Measurements from ENCODE around the gene PPAT.

The PPAT gene

DNA sequence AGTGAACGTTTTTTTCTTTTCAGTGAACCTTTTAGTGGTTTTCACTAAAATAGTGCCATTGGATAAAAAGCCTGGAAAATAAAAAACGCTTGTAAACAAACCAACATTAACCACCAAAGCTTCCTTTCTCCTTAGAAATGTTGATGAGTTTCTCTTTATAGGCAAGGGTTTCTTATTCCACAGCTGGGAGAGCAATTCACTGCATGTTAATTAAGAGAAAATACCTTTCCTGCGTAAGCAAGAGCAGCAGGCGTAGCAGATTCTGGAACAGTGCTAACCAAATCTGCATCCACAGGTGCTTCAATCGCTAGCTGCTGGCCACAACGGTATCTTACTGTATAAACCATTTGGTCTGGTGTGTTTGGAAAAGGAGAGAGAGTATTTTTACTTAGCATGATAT, 34.9 kb downstream of the PPAT start:
- POLR2A ChIA-PET, result no interaction called here
- CTCF ChIA-PET, result interaction anchor here (1.1 kb wide), 1 partner anchor 25 kb away, joined by 3 read pairs; no protein-coding TSS in a partner anchor
- no peak overlapping the region for H3K4me3 ChIP-seq (ENCODE audit: low read depth, low read length)
- no peak for DNase-seq (ENCODE audit: low read depth, low spot score)
- TF ChIP-seq, protein P1, sequence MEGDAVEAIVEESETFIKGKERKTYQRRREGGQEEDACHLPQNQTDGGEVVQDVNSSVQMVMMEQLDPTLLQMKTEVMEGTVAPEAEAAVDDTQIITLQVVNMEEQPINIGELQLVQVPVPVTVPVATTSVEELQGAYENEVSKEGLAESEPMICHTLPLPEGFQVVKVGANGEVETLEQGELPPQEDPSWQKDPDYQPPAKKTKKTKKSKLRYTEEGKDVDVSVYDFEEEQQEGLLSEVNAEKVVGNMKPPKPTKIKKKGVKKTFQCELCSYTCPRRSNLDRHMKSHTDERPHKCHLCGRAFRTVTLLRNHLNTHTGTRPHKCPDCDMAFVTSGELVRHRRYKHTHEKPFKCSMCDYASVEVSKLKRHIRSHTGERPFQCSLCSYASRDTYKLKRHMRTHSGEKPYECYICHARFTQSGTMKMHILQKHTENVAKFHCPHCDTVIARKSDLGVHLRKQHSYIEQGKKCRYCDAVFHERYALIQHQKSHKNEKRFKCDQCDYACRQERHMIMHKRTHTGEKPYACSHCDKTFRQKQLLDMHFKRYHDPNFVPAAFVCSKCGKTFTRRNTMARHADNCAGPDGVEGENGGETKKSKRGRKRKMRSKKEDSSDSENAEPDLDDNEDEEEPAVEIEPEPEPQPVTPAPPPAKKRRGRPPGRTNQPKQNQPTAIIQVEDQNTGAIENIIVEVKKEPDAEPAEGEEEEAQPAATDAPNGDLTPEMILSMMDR (IDR thresholded peaks at IDR 0.05; ENCODE audit: insufficient read depth, low read length, missing control alignments), result no peak

DNA sequence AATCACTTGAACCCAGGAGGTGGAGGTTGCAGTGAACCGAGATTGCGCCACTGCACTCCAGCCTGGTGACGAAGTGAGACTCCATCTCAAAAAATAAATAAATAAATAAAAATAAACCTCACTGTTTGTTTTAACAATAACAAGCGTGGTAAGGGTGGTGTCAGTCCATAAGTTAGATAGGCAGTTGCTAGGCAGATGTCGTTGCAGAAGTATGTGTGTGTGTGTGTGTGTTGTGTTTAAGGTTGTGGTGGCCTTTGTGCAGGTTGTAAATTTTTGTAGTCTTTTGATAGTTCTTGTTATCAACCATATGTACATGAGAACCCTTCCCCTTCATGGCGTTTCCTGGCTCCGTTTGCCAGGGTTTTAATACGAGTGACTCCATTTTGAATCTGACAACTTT, 44.1 kb downstream of the PPAT start:
- ChIA-PET POLR2A (no interaction called here), CTCF (no interaction called here)
- no peak for DNase-seq (ENCODE audit: low read depth, low spot score)
- TF ChIP-seq, protein P1 (IDR thresholded peaks at IDR 0.05; ENCODE audit: insufficient read depth, low read length, missing control alignments), result no peak
- no peak overlapping the region for H3K4me3 ChIP-seq (ENCODE audit: low read depth, low read length)

DNA sequence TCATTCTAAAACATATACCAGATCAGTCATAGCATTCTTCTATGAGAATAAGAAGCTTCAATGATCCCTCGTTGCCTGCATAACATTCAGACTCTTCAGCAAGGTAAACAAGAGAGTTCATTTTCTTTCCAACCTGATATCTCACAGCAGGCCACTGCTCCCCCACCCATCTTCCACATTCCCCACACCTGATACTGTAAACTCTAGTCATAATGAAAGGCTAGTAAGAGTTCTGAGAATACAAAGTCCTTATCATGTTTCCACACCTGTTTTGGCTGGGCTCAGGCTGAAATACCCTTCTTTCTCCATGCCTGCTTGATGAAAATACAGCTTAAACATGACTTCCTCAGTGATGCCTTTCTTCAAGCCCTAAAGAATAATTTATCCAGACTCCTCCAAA, 45.9 kb downstream of the PPAT start:
- POLR2A ChIA-PET, result no interaction called here

DNA sequence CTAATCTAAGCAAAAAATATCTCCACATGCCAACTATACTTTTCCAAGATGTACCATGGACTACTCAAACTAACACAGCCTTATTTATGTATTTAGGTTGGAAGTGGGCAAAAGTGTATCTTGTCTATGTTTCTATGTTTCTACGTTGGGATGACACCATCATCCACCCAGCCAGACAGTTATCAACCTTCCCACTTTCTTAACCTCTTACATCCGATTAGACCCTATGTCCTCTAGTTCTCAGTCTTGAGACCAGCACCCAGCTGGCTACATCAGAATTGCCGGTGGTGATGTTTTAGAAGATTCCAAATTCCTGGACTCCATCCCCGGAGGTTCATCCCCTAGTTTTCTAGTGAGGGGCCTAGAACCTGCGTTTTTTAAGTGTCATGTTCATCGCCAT, 47.1 kb downstream of the PPAT start:
- TF ChIP-seq, protein P1 (IDR thresholded peaks at IDR 0.05; ENCODE audit: insufficient read depth, low read length, missing control alignments), result no peak
- POLR2A ChIA-PET, result no interaction called here
- DNase-seq (ENCODE audit: low read depth, low spot score), result no peak
- CTCF ChIA-PET, result interaction anchor here (0.6 to 2.1 kb wide), 4 partner anchors 19 to 156 kb away, joined by 3 to 9 read pairs (median 4); no protein-coding TSS in a partner anchor
- peak overlapping the region; percentile 67 for H3K4me3 ChIP-seq (ENCODE audit: low read depth, low read length)

More for the DNA sequence above, 45.9 kb downstream of the PPAT start:
- CTCF ChIA-PET, result no interaction called here
- no peak overlapping the region for H3K4me3 ChIP-seq (ENCODE audit: low read depth, low read length)
- no peak for DNase-seq (ENCODE audit: low read depth, low spot score)
- TF ChIP-seq, protein P1 (IDR thresholded peaks at IDR 0.05; ENCODE audit: insufficient read depth, low read length, missing control alignments), result no peak

DNA sequence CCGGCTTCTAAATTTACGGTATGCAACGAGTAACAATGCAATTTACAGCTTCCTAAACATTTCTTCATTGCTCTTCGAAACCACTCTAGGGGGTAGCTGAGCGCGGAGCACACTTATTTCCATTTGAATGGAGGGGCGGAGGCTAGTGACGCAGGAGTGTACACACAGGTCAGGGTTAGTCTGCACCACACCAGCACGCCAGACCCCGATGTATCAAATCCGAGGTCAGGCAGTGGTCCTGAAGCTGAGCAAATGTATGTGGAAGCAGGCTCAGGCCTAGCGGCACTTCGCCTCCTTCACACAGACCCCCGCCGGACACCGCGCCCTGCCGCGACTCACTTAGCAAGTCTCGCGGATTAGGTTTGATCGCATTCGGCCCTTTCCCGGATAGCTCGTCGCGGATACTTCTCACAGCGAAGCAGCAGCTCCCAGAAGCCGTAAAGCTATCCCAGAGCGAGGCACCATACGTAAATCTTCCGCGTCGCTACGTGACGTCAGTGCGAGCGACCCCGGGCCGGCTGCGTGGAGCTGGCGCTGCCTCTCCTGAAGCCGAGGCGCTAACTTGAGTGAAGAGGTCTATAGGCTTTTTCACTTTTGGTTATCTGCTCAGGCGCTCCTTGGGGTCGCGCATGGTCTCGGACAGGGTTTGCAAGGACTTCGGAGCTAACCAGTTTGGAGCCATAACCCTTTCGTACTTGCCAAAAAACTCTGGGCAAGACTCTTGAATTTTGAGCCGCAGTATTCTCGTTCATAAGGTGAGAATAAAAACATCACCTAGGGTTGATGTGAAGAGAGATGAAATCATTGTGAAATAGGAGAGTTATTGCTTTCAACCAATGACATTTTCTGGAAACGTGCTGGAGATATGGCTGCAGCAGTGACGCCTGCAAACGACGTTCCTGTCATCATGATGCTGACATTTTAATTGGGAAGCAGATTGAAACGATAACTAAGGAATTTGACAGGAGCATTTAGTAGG, 48.1 kb downstream of the PPAT start, which contains the start of gene AASDH:
Gene AASDH, minus strand, starts transcription at position 469 of the 979 bp plus-strand sequence. CDS start 3,192 bp downstream, outside the sequence.
- TF ChIP-seq, protein P1 (IDR thresholded peaks at IDR 0.05; ENCODE audit: insufficient read depth, low read length, missing control alignments), result no peak
- H3K4me3 ChIP-seq (ENCODE audit: low read depth, low read length), result peak within 1 kb of the TSS; percentile 67
- POLR2A ChIA-PET, result interaction anchor here (0.7 to 1.2 kb wide), 7 partner anchors 13 to 79 kb away, joined by 3 to 5 read pairs (median 4); partner anchors contain the start of genes PAICS and PPAT
- CTCF ChIA-PET, result interaction anchor here (0.6 to 2.1 kb wide), 6 partner anchors 20 to 438 kb away, joined by 3 to 9 read pairs (median 4); partner anchors contain the start of genes CEP135, PAICS and PPAT
- DNase-seq (ENCODE audit: low read depth, low spot score), result peak; percentile 69

DNA sequence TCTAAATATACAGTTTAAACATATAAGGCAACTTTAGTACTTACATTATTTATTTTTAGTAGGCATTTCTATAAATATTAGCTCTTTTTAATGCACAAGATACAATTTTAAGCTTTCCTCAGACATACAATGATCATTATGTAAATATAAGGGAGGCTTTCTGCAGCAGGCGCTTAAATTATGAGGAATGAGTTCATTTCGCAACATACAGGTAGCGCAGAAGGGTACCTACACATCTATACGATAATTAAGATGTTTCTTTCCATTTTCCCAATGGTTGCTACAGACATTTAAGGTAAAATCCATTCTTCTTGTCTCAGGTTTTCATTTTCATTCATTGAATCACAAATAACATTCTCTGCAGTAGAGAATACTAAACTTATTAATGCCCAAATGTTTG, 49.3 kb downstream of the PPAT start:
- H3K4me3 ChIP-seq (ENCODE audit: low read depth, low read length), result peak overlapping the region; percentile 23
- ChIA-PET POLR2A (no interaction called here), CTCF (interaction anchor here (1.3 kb wide), 1 partner anchor 39 kb away, joined by 5 read pairs; no protein-coding TSS in a partner anchor)
- no peak for DNase-seq (ENCODE audit: low read depth, low spot score)
- TF ChIP-seq, protein P1 (IDR thresholded peaks at IDR 0.05; ENCODE audit: insufficient read depth, low read length, missing control alignments), result no peak

Measured in AG04449 (cell line).